ENCODE measurements around the gene MAP4.

Gene MAP4

GRCh38 chr3:47871389-47871788 is 144.8 kb downstream of the MAP4 start:
- in situ Hi-C loops (cut with MboI; ENCODE audit: low sequenced_read_pairs): no loop called here
- no peak for DNase-seq (ENCODE audit: low spot score in 2 of 2)
- Histone ChIP-seq H3K4me1 (no peaks in the 10 kb centered on the region), H3K4me3 (no peak overlapping the region), H3K36me3 (replicated peaks) (peaks cover 78% of the 10 kb centered on the region), H3K9me3 (no peaks in the 10 kb centered on the region), H3K27me3 (ENCODE audit: low read depth) (no peaks in the 10 kb centered on the region)

- Histone ChIP-seq H3K27me3 (ENCODE audit: low read depth) (no peaks in the 10 kb centered on the region), H3K4me3 (no peak overlapping the region), H3K4me1 (no peaks in the 10 kb centered on the region), H3K36me3 (replicated peaks) (peaks cover 84% of the 10 kb centered on the region), H3K9me3 (no peaks in the 10 kb centered on the region)
- no peak for DNase-seq (ENCODE audit: low spot score in 2 of 2)
- in situ Hi-C loops (cut with MboI; ENCODE audit: low sequenced_read_pairs): no loop called here
Measured at GRCh38 chr3:47870702-47871260, 145.4 kb downstream of the MAP4 start.

GRCh38 chr3:47870156-47870555 is 146.1 kb downstream of the MAP4 start:
- in situ Hi-C loops (cut with MboI; ENCODE audit: low sequenced_read_pairs): no loop called here
- H3K4me1 ChIP-seq: no peaks in the 10 kb centered on the region
- no peak for DNase-seq (ENCODE audit: low spot score in 2 of 2)
- no peak overlapping the region for H3K4me3 ChIP-seq
- no peaks in the 10 kb centered on the region for H3K9me3 ChIP-seq
- H3K27me3 ChIP-seq (ENCODE audit: low read depth): no peaks in the 10 kb centered on the region
- H3K36me3 ChIP-seq (replicated peaks): peaks cover 84% of the 10 kb centered on the region

DNA sequence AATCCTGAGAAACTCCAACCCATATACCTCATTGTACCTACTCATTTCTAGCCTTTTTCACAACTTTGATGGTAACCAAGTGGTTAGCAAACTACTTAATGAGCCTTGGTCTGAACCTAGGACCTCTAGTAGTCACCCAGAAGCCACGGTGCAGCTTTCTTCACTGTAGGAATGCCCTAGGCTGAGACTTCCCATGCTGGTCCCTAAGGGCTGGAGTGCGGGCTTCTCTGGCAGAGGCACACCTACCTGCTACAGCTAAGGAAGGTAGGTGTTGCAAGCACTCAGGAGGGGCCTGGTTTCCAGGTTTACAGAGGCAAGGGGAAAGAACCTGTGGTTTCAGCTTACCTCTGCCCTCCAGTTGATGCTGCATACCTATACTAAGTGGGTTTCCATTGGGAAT is 147.9 kb downstream of the MAP4 start:
- no peak overlapping the region for H3K4me3 ChIP-seq
- no peaks in the 10 kb centered on the region for H3K9me3 ChIP-seq
- in situ Hi-C loops (cut with MboI; ENCODE audit: low sequenced_read_pairs): no loop called here
- no peak for DNase-seq (ENCODE audit: low spot score in 2 of 2)
- peaks cover 90% of the 10 kb centered on the region for H3K36me3 ChIP-seq (replicated peaks)
- no peaks in the 10 kb centered on the region for H3K27me3 ChIP-seq (ENCODE audit: low read depth)
- no peaks in the 10 kb centered on the region for H3K4me1 ChIP-seq

DNA sequence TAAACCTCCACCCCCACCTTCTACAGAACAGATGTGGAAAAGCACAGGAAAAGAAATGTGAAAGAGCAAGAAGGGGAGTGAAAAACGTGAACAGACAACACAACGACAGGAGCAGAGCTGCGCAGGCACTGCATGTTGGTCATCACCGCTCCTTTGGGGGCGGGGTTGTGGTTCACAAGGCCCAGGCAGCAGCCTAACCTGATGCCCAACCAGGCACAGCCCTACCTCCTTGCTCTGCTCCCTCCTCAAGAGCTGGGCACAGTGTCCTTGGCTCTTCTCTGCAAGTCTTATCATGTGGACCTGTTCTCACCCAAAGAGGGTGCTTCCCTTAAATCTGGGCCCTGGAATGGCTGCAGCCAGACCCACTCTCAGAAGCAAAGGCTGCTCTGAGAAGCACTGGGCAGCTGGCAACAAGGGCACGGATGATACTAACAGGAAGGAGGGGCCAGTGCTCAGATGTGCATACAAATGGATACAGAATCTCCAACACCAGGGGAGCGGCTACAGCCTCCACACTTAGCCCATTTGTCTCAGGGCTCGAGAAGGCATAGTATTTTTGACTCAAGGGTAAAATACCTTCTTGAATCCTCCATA is 148.7 kb downstream of the MAP4 start:
- Histone ChIP-seq H3K36me3 (replicated peaks) (peaks cover 91% of the 10 kb centered on the region), H3K9me3 (no peaks in the 10 kb centered on the region), H3K4me3 (no peak overlapping the region), H3K4me1 (no peaks in the 10 kb centered on the region), H3K27me3 (ENCODE audit: low read depth) (no peaks in the 10 kb centered on the region)
- DNase-seq (ENCODE audit: low spot score in 2 of 2): no peak
- in situ Hi-C loops (cut with MboI; ENCODE audit: low sequenced_read_pairs): no loop called here

- Histone ChIP-seq H3K27me3 (ENCODE audit: low read depth) (no peaks in the 10 kb centered on the region), H3K4me1 (no peaks in the 10 kb centered on the region), H3K9me3 (no peaks in the 10 kb centered on the region), H3K36me3 (replicated peaks) (peaks cover 71% of the 10 kb centered on the region), H3K4me3 (no peak overlapping the region)
- in situ Hi-C loops (cut with MboI; ENCODE audit: low sequenced_read_pairs): no loop called here
- DNase-seq (ENCODE audit: low spot score in 2 of 2): no peak
Measured at GRCh38 chr3:47865192-47865591, 151.0 kb downstream of the MAP4 start.

- H3K27me3 ChIP-seq (ENCODE audit: low read depth): no peaks in the 10 kb centered on the region
- H3K36me3 ChIP-seq (replicated peaks): peaks cover 61% of the 10 kb centered on the region
- no peak for DNase-seq (ENCODE audit: low spot score in 2 of 2)
- H3K9me3 ChIP-seq: no peaks in the 10 kb centered on the region
- in situ Hi-C loops (cut with MboI; ENCODE audit: low sequenced_read_pairs): no loop called here
- no peaks in the 10 kb centered on the region for H3K4me1 ChIP-seq
- H3K4me3 ChIP-seq: no peak overlapping the region
Measured at GRCh38 chr3:47863391-47864128, 152.7 kb downstream of the MAP4 start.

DNA sequence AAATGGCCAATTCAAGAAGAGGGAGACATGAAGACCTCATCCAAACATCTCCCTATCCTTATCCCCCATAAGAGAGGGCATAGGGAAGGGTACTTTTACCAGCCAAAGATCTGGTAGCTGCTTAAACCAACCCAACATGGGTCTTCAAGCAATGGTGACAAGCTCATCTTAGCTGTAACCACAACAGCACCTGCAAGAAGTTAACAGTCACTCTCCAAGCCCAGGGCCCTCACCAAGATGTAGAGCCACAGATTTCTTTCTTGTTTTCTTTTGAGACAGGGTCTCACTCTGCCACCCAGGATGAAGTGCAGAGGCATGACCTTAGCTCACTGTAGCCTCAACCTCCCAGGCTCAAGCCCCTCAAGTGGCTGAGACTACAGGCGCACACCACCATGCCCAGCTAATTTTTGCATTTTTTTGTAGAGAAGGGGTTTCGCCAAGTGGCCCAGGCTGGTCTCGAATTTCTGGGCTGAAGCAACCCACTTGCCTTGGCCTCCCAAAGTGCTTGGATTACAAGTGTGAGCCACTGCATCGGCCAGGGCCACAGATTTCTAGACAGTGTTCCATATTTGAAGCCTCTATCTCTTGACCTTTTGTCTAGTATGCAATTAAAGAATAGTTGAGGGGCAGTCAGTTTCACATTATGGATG is 156.1 kb downstream of the MAP4 start:
- no peaks in the 10 kb centered on the region for H3K4me1 ChIP-seq
- in situ Hi-C loops (cut with MboI; ENCODE audit: low sequenced_read_pairs): no loop called here
- H3K36me3 ChIP-seq (replicated peaks): peaks cover 55% of the 10 kb centered on the region

GRCh38 chr3:47857151-47857550 is 159.1 kb downstream of the MAP4 start:
- H3K4me3 ChIP-seq: no peak overlapping the region
- no peaks in the 10 kb centered on the region for H3K4me1 ChIP-seq
- no peaks in the 10 kb centered on the region for H3K27me3 ChIP-seq (ENCODE audit: low read depth)
- no peaks in the 10 kb centered on the region for H3K9me3 ChIP-seq
- in situ Hi-C loops (cut with MboI; ENCODE audit: low sequenced_read_pairs): no loop called here
- no peak for DNase-seq (ENCODE audit: low spot score in 2 of 2)
- peaks cover 50% of the 10 kb centered on the region for H3K36me3 ChIP-seq (replicated peaks)

More for the DNA sequence above, 156.1 kb downstream of the MAP4 start:
- H3K9me3 ChIP-seq: no peaks in the 10 kb centered on the region
- no peak for DNase-seq (ENCODE audit: low spot score in 2 of 2)
- no peaks in the 10 kb centered on the region for H3K27me3 ChIP-seq (ENCODE audit: low read depth)
- no peak overlapping the region for H3K4me3 ChIP-seq

- no peaks in the 10 kb centered on the region for H3K4me1 ChIP-seq
- H3K4me3 ChIP-seq: no peak overlapping the region
- H3K27me3 ChIP-seq (ENCODE audit: low read depth): no peaks in the 10 kb centered on the region
- no peak for DNase-seq (ENCODE audit: low spot score in 2 of 2)
- in situ Hi-C loops (cut with MboI; ENCODE audit: low sequenced_read_pairs): no loop called here
- H3K9me3 ChIP-seq: no peaks in the 10 kb centered on the region
- peaks cover 50% of the 10 kb centered on the region for H3K36me3 ChIP-seq (replicated peaks)
Measured at GRCh38 chr3:47856669-47857068, 159.5 kb downstream of the MAP4 start.

DNA sequence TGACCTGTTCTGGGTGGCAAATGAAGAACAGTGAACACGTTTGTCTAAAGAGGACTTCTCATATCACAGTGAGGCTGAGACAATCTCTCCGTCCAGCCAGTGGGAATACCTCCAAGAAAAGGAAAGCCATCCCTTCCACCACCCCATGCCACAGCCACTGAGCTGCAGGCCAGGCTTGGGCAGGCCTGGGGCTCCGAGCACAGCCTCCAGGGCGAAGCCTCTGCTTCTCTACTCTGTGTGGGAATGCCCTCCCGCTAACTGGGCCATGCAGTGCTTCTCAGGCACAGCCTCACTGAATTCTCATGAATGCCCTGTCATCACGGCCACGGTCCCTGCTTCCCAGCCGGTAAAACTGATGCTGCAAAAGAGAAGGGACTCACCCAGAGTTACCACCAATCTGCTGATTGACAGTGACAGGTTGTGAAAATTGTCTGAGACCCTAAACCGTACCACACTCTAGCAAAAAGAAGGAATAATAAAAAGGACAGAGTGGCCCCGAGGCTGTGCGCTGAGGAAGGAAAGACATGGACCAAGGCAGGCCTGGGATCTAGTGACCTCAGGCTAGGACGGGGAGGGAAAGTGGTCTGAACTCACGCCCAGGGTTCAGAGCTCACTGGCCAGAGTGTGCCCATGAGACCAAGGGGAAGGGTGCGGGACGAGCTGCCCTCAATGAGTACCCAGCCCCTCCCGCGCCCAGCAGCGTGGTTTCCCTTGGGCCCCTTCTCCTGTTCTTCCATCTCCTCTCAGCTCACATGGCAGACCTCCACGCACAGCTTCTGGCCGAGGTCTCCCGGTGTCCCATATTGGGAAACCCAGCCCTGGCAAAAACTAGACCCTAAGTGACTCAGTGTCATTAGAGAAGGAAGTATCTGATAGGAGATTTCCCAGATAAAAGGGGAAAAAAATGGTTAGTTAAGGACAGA is 160.5 kb downstream of the MAP4 start:
- no peaks in the 10 kb centered on the region for H3K27me3 ChIP-seq (ENCODE audit: low read depth)
- DNase-seq (ENCODE audit: low spot score in 2 of 2): no peak
- H3K9me3 ChIP-seq: no peaks in the 10 kb centered on the region
- peaks cover 55% of the 10 kb centered on the region for H3K36me3 ChIP-seq (replicated peaks)
- H3K4me3 ChIP-seq: no peak overlapping the region
- no peaks in the 10 kb centered on the region for H3K4me1 ChIP-seq
- in situ Hi-C loops (cut with MboI; ENCODE audit: low sequenced_read_pairs): no loop called here

DNA sequence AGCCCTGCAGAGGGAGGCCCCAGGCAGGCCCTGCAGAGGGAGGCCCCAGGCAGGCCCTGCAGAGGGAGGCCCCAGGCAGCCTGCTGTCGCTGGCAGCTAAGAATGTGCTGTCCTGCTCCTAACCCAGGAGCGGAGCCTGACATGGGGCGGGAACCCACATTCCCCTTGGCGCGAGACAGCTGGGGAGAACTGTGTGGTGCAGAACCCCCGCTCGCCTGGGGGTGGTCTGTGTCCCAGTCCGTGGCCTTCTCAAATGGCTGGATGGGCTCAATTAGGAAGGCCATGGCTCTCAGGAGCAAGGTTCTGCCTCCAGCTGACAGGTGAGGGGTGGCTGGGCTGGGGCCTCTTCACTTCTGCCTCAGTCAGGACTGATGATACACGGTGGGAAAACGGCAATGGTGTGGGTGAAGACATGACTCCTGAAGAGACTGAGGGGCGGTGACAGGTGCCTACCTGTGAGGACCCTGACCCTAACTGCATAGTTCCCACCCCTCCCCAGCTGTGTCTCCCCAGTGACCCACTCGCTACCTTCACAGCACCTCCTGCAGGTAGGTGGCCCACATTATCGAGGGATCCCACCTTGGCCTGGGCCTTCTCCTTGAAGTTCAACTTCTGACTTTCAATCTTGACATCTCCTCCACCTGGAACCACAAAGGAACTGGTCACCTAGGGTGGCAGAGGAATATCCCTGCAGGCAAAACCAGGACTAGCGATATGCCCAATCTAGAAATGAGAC is 161.3 kb downstream of the MAP4 start:
- Histone ChIP-seq H3K4me1 (no peaks in the 10 kb centered on the region), H3K9me3 (no peaks in the 10 kb centered on the region), H3K27me3 (ENCODE audit: low read depth) (no peaks in the 10 kb centered on the region), H3K4me3 (no peak overlapping the region), H3K36me3 (replicated peaks) (peaks cover 60% of the 10 kb centered on the region)
- in situ Hi-C loops (cut with MboI; ENCODE audit: low sequenced_read_pairs): no loop called here
- DNase-seq (ENCODE audit: low spot score in 2 of 2): no peak

DNA sequence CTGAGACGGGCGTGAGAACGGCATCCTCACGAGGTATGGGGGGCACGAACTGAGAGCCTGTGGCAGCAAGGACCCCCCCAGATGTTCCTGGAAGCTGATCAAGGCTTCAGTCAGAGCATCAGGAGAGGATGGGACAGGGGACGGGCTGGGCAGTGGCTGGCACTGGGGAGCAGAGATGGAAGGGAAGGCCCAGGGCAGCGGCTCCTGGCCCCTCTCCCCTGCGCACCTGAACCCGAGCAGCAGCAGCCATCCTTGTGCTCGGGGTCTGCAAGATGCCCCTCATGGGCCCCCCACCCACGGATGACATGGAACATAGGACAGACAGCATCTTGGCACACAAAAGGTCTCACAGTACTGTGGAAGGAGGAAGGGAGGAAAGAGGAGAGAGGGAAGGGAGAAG is 161.9 kb downstream of the MAP4 start:
- H3K27me3 ChIP-seq (ENCODE audit: low read depth): no peaks in the 10 kb centered on the region
- no peaks in the 10 kb centered on the region for H3K9me3 ChIP-seq
- peaks cover 63% of the 10 kb centered on the region for H3K36me3 ChIP-seq (replicated peaks)
- in situ Hi-C loops (cut with MboI; ENCODE audit: low sequenced_read_pairs): no loop called here
- no peak overlapping the region for H3K4me3 ChIP-seq
- no peak for DNase-seq (ENCODE audit: low spot score in 2 of 2)
- H3K4me1 ChIP-seq: no peaks in the 10 kb centered on the region

Measured in HAP-1 (cell line).